GM19193 (cell line): ENCODE data around the gene SCN7A.

Source experiments
- POLR2A ChIP-seq: IDR thresholded peaks from 4 replicates; pipeline ENCODE4 v1.6.1; 2011; ENCODE audit not compliant: insufficient read depth, insufficient read length; ENCODE audit errors: extremely low read depth

Gene SCN7A

GRCh38 chr2:166432331-166432730 is 61.7 kb downstream of the SCN7A start:
- TF ChIP-seq POLR2A = no peak

- no peak for TF ChIP-seq POLR2A
These were observed 69.2 kb downstream of the SCN7A start for GRCh38 chr2:166424841-166425240.

- TF ChIP-seq POLR2A = no peak
These were observed 74.5 kb downstream of the SCN7A start for GRCh38 chr2:166419616-166419934.

- TF ChIP-seq POLR2A = no peak
These were observed 75.0 kb downstream of the SCN7A start for GRCh38 chr2:166418853-166419615.

- no peak for TF ChIP-seq POLR2A
These were observed 76.4 kb downstream of the SCN7A start for GRCh38 chr2:166417669-166418068.

- TF ChIP-seq POLR2A = no peak
These were observed 80.8 kb downstream of the SCN7A start for GRCh38 chr2:166413255-166413654.

GRCh38 chr2:166411473-166412230 is 82.4 kb downstream of the SCN7A start:
- TF ChIP-seq POLR2A = no peak

- no peak for TF ChIP-seq POLR2A
These were observed 83.1 kb downstream of the SCN7A start for GRCh38 chr2:166410828-166411472.

- TF ChIP-seq POLR2A = no peak
These were observed 87.7 kb downstream of the SCN7A start for GRCh38 chr2:166406374-166406773.

GRCh38 chr2:166405569-166405926 is 88.5 kb downstream of the SCN7A start:
- TF ChIP-seq POLR2A = no peak

- TF ChIP-seq POLR2A = no peak
These were observed 89.0 kb downstream of the SCN7A start for GRCh38 chr2:166404831-166405568.

GRCh38 chr2:166394245-166394644 is 99.8 kb downstream of the SCN7A start:
- TF ChIP-seq POLR2A = no peak

GRCh38 chr2:166393008-166393407 is 101.0 kb downstream of the SCN7A start:
- no peak for TF ChIP-seq POLR2A

GRCh38 chr2:166388481-166389070 is 105.5 kb downstream of the SCN7A start:
- no peak for TF ChIP-seq POLR2A

- TF ChIP-seq POLR2A = no peak
These were observed 108.7 kb downstream of the SCN7A start for GRCh38 chr2:166385313-166385712.

- no peak for TF ChIP-seq POLR2A
These were observed 109.3 kb downstream of the SCN7A start for GRCh38 chr2:166384774-166385173.

- TF ChIP-seq POLR2A = no peak
These were observed 111.6 kb downstream of the SCN7A start for GRCh38 chr2:166382448-166382847.
